NB4 (cell line): ENCODE results near the gene KLHL9.
A peak's percentile ranks its signal among the peaks of the same experiment; 100 is the strongest.

Source experiments
- CTCF ChIP-seq: IDR thresholded peaks from one replicate; pipeline ENCODE4 v1.5.1; 2012; ENCODE audit warnings: low read depth, low read length
- MYC ChIP-seq: IDR thresholded peaks from 2 replicates; pipeline ENCODE4 v1.6.1; 2011; ENCODE audit warnings: low read depth, low read length
- POLR2A ChIP-seq: IDR thresholded peaks from 2 replicates; pipeline ENCODE4 v1.6.1; 2011; ENCODE audit warnings: mild to moderate bottlenecking; ENCODE audit not compliant: insufficient read length; ENCODE audit errors: extremely low read depth

- TF ChIP-seq CTCF (peak; percentile 86), POLR2A (no peak), MYC (no peak)
Measured at GRCh38 chr9:21317956-21318923, 17.0 kb downstream of the KLHL9 start.
